Thyroid gland (tissue), 4 donors: ENCODE data around the gene NFE2L2.

ENCODE experiments used
- CTCF ChIP-seq, 6 experiments: fragments of 200-600 bp in 3 of 6; fragments of 450-650 bp in 3 of 6; sonication (generic) in 3 of 6; IDR thresholded peaks; one replicate each; pipeline ENCODE4 v1.5.1; 2016 to 2019; ENCODE audit warnings: antibody characterized with exemption in 6 of 6, mild to moderate bottlenecking in 2 of 6, inconsistent platforms in 1 of 6, moderate library complexity in 1 of 6
- POLR2A ChIP-seq, 2 donors: fragments of 450-650 bp; IDR thresholded peaks; one replicate each; pipeline ENCODE4 v1.6.1; 2017; ENCODE audit warnings: antibody characterized with exemption in 2 of 2, mild to moderate bottlenecking in 2 of 2, moderate library complexity in 1 of 2

- no peak for TF ChIP-seq CTCF (IDR thresholded peaks at IDR 0.05)
- no peak for TF ChIP-seq POLR2A (IDR thresholded peaks at IDR 0.05)
Observed at GRCh38 chr2:177314194-177314593, 49.7 kb upstream of the NFE2L2 start.
